ENCODE results near the gene CHST9. TPM values are rescaled to one million over a fixed set of nuclear protein-coding genes. Genes with fewer than 3 reads are reported as not detected.
"Not testable (repeated sequence)": the region's sequence is repeated elsewhere in the genome, so short reads cannot be mapped to it uniquely, and the experiment has no call there.

The CHST9 gene
- total RNA-seq, 1 donor from 2014 or later, result 2.4 TPM

DNA sequence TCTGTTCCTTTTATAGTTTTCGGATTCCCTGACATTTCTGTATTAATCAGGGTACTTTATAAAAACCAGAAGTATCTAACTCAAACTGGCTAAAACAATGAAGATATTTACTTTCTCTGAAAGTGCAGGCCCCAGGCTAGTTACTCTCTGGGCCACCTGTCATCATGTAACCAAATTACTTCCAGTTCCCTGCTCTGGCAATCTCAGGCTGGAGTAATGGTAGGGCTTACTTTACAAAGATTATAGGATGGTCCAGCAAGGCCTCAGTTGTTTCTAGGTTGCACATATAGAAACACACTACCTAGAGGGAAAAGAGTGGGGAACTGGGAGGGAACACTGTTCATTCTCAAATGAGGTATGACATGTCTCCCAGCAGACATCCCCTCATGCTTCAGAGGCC is 74.8 kb downstream of the CHST9 start:
- Mint-ChIP-seq H3K4me3 (no peak overlapping the region), H3K36me3 (no peaks in the 10 kb centered on the region), H3K27me3 (ENCODE audit: low read depth) (no peaks in the 10 kb centered on the region), H3K4me1 (no peaks in the 10 kb centered on the region), H3K27ac (no peak overlapping the region), H3K9me3 (peaks cover 10% of the 10 kb centered on the region)
- TF ChIP-seq, protein P1, sequence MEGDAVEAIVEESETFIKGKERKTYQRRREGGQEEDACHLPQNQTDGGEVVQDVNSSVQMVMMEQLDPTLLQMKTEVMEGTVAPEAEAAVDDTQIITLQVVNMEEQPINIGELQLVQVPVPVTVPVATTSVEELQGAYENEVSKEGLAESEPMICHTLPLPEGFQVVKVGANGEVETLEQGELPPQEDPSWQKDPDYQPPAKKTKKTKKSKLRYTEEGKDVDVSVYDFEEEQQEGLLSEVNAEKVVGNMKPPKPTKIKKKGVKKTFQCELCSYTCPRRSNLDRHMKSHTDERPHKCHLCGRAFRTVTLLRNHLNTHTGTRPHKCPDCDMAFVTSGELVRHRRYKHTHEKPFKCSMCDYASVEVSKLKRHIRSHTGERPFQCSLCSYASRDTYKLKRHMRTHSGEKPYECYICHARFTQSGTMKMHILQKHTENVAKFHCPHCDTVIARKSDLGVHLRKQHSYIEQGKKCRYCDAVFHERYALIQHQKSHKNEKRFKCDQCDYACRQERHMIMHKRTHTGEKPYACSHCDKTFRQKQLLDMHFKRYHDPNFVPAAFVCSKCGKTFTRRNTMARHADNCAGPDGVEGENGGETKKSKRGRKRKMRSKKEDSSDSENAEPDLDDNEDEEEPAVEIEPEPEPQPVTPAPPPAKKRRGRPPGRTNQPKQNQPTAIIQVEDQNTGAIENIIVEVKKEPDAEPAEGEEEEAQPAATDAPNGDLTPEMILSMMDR (IDR thresholded peaks at IDR 0.05; ENCODE audit: unreplicated experiment), result no peak
- DNase-seq (ENCODE audit: low spot score in 2 of 2, unreplicated experiment in 2 of 2), result no peak

DNA sequence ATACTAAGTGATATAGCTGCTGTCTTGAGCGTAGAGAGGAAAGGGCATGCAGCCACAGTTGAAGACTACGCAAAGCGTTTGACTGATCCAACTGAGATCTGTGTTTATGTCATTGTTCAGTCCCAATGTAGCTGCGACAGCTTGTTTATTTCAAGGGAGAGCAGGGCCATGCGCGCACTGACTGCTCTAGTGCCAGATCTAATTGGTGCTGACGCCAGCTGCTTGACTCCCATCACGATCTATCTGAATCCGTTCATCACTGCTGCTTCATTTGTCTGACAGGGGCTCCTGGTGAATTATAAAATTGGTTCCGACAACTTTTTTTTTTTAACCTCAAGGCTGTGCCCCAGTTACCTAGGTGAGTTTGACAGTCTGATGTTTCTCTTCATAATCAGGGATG is 75.7 kb downstream of the CHST9 start:
- no peaks in the 10 kb centered on the region for H3K4me1 Mint-ChIP-seq
- H3K27ac Mint-ChIP-seq, result no peak overlapping the region
- no peak overlapping the region for H3K4me3 Mint-ChIP-seq
- H3K36me3 Mint-ChIP-seq, result no peaks in the 10 kb centered on the region
- DNase-seq (ENCODE audit: low spot score in 2 of 2, unreplicated experiment in 2 of 2), result no peak
- H3K9me3 Mint-ChIP-seq, result peaks cover 10% of the 10 kb centered on the region
- TF ChIP-seq, protein P1 (IDR thresholded peaks at IDR 0.05; ENCODE audit: unreplicated experiment), result no peak
- H3K27me3 Mint-ChIP-seq (ENCODE audit: low read depth), result no peaks in the 10 kb centered on the region

DNA sequence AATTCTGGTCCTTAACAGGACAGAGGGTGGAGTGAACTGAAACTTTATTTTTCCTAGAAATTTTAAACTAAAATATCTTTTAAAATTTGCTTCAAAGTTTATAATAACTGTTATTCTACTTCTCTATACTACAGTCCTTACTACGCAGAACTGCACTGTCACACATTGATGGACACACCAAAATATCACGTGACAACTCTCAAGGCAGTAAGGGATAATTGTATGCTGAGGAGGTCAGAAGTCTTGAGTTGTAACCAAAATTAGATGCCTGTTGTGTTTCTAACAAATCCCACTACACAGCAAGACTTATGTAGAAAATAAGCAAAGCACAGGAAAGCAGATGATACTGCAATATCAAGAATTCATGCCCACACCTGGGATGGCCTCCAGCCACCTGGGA is 76.3 kb downstream of the CHST9 start:
- no peak for DNase-seq (ENCODE audit: low spot score in 2 of 2, unreplicated experiment in 2 of 2)
- Mint-ChIP-seq H3K9me3 (peaks cover 8% of the 10 kb centered on the region), H3K36me3 (no peaks in the 10 kb centered on the region), H3K27me3 (ENCODE audit: low read depth) (no peaks in the 10 kb centered on the region), H3K4me1 (no peaks in the 10 kb centered on the region), H3K27ac (no peak overlapping the region), H3K4me3 (no peak overlapping the region)
- TF ChIP-seq, protein P1 (IDR thresholded peaks at IDR 0.05; ENCODE audit: unreplicated experiment), result no peak

DNA sequence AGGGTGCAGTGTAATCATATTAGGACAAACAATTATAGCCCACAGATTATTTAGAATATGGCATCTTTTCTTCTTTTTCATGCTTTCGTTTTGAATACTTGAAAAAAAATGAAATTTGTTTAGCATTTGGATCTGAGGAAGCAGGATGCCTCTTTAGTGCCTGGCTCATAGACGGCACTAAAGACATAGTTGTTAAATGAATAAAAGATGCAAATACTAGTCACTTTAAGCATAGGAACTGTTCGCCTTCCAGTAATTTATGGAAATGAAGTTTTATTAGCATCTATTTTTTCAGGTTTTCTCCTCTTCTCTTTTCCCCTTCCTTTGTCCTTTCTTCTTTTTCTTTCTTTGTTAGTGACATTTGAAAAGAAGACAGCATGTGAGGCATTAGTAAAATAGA is 80.4 kb downstream of the CHST9 start:
- Mint-ChIP-seq H3K9me3 (no peaks in the 10 kb centered on the region), H3K27ac (no peak overlapping the region), H3K4me1 (no peaks in the 10 kb centered on the region), H3K36me3 (no peaks in the 10 kb centered on the region), H3K27me3 (ENCODE audit: low read depth) (no peaks in the 10 kb centered on the region), H3K4me3 (no peak overlapping the region)
- no peak for DNase-seq (ENCODE audit: low spot score in 2 of 2, unreplicated experiment in 2 of 2)
- TF ChIP-seq, protein P1 (IDR thresholded peaks at IDR 0.05; ENCODE audit: unreplicated experiment), result no peak

DNA sequence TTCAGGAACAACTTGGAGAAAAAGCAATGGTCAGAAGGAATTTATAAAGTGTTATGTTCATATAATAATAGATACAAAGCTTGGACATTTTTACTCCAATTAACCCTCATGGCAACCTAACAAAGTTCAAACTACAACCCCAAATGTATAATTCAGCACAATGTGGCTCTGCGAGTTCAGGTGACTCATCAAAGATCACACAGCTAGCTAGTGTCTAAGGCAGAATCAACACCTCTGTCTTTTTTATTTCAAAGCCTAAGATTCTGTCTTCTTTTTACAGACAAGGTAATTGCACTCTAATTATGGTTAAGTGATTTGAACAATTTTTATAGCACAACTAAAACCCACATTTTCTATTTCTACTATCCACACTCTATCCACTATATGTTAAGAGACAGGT is 90.5 kb downstream of the CHST9 start:
- Mint-ChIP-seq H3K4me3 (no peak overlapping the region), H3K36me3 (no peaks in the 10 kb centered on the region), H3K27me3 (ENCODE audit: low read depth) (no peaks in the 10 kb centered on the region), H3K27ac (no peak overlapping the region), H3K9me3 (peaks cover 56% of the 10 kb centered on the region), H3K4me1 (no peaks in the 10 kb centered on the region)
- no peak for DNase-seq (ENCODE audit: low spot score in 2 of 2, unreplicated experiment in 2 of 2)
- TF ChIP-seq, protein P1 (IDR thresholded peaks at IDR 0.05; ENCODE audit: unreplicated experiment), result no peak

DNA sequence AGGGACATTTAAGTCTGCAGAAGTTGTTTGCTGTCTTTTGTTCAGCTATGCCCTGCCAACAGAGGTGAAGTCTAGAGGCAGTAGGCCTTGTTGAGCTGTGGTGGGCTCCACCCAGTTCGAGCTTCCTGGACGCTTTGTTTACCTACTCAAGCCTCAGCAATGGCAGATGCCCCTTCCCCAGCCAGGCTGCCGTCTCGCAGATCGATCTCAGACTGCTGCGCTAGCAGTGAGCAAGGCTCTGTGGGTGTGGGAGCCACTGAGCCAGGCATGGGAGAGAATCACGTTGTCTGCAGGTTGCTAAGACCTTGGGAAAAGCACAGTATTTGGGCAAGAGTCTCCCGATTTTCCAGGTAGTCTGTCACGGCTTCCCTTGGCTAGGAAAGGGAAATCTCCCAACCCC is 91.8 kb downstream of the CHST9 start:
- not testable (repeated sequence) for H3K36me3 Mint-ChIP-seq; H3K27me3 Mint-ChIP-seq (ENCODE audit: low read depth); H3K27ac Mint-ChIP-seq; DNase-seq (ENCODE audit: low spot score in 2 of 2, unreplicated experiment in 2 of 2); H3K4me3 Mint-ChIP-seq; H3K4me1 Mint-ChIP-seq
- peaks cover 43% of the 10 kb centered on the region for H3K9me3 Mint-ChIP-seq

Data from mesothelial cell of epicardium (in vitro differentiated cells).